GM18873 (cell line): ENCODE data around the gene TLCD4.
"Not testable (repeated sequence)": the region's sequence is repeated elsewhere in the genome, so short reads cannot be mapped to it uniquely, and the experiment has no call there.

Source experiments
- ATAC-seq: cut with Tn5 transposase; IDR thresholded peaks from one replicate; pipeline ENCODE4 v1.9.1; 2021; ENCODE audit warnings: mild to moderate bottlenecking, moderate library complexity, moderate number of reproducible peaks; ENCODE audit not compliant: unreplicated experiment, low FRiP score

The TLCD4 gene

GRCh38 chr1:95117207-95118066 is at the start of gene TLCD4:
TLCD4 (plus strand) TSS chr1:95117355; CDS start chr1:95143902, 26,547 bp downstream.
- no peak for ATAC-seq

- ATAC-seq, result no peak
Measured at GRCh38 chr1:95067568-95067967, 49.6 kb upstream of the TLCD4 start.

- no peak for ATAC-seq
Measured at GRCh38 chr1:95068956-95069709, 48.0 kb upstream of the TLCD4 start.

GRCh38 chr1:95069710-95070093 is 47.5 kb upstream of the TLCD4 start:
- ATAC-seq, result no peak

GRCh38 chr1:95071539-95071938 is 45.6 kb upstream of the TLCD4 start:
- no peak for ATAC-seq

GRCh38 chr1:95072117-95072516 is 45.0 kb upstream of the TLCD4 start:
- ATAC-seq, result no peak

- ATAC-seq, result peak; percentile 97
Measured at GRCh38 chr1:95072532-95073419, 44.4 kb upstream of the TLCD4 start, which contains the start of gene ALG14. ALG14 (minus strand) TSS chr1:95072951; CDS start chr1:95072898, 53 bp downstream.

GRCh38 chr1:95073446-95073845 is 43.7 kb upstream of the TLCD4 start:
- ATAC-seq, result no peak

GRCh38 chr1:95076034-95076433 is 41.1 kb upstream of the TLCD4 start:
- no peak for ATAC-seq

- no peak for ATAC-seq
Measured at GRCh38 chr1:95080446-95080845, 36.7 kb upstream of the TLCD4 start.

GRCh38 chr1:95080879-95081278 is 36.3 kb upstream of the TLCD4 start:
- ATAC-seq, result no peak

- ATAC-seq, result peak; percentile 66
Measured at GRCh38 chr1:95084317-95085176, 32.6 kb upstream of the TLCD4 start.

GRCh38 chr1:95085376-95085775 is 31.8 kb upstream of the TLCD4 start:
- no peak for ATAC-seq

- no peak for ATAC-seq
Measured at GRCh38 chr1:95086949-95087533, 30.1 kb upstream of the TLCD4 start.

GRCh38 chr1:95088303-95088702 is 28.9 kb upstream of the TLCD4 start:
- no peak for ATAC-seq

- ATAC-seq, result no peak
Measured at GRCh38 chr1:95089650-95090287, 27.4 kb upstream of the TLCD4 start.

GRCh38 chr1:95091290-95091689 is 25.9 kb upstream of the TLCD4 start:
- ATAC-seq, result not testable (repeated sequence)

GRCh38 chr1:95092891-95093290 is 24.3 kb upstream of the TLCD4 start:
- not testable (repeated sequence) for ATAC-seq

- no peak for ATAC-seq
Measured at GRCh38 chr1:95093296-95093695, 23.9 kb upstream of the TLCD4 start.
